ENCODE measurements around the gene HSF2BP.
"Not testable (repeated sequence)": the region's sequence is repeated elsewhere in the genome, so short reads cannot be mapped to it uniquely, and the experiment has no call there.

Gene HSF2BP

GRCh38 chr21:43494279-43495012 is 164.8 kb downstream of the HSF2BP start:
- not testable (repeated sequence) for H3K4me3 ChIP-seq (ENCODE audit: low read depth, low read length)

GRCh38 chr21:43493471-43493870 is 165.8 kb downstream of the HSF2BP start:
- DNase-seq (ENCODE audit: low read depth); H3K4me3 ChIP-seq (ENCODE audit: low read depth, low read length): not testable (repeated sequence)

More at GRCh38 chr21:43494279-43495012, 164.8 kb downstream of the HSF2BP start:
- not testable (repeated sequence) for DNase-seq (ENCODE audit: low read depth)

- DNase-seq (ENCODE audit: low read depth); H3K4me3 ChIP-seq (ENCODE audit: low read depth, low read length): not testable (repeated sequence)
Observed at GRCh38 chr21:43488235-43488634, 171.1 kb downstream of the HSF2BP start.

- H3K4me3 ChIP-seq (ENCODE audit: low read depth, low read length); DNase-seq (ENCODE audit: low read depth): not testable (repeated sequence)
Observed at GRCh38 chr21:43486051-43486450, 173.2 kb downstream of the HSF2BP start.

- DNase-seq (ENCODE audit: low read depth); H3K4me3 ChIP-seq (ENCODE audit: low read depth, low read length): not testable (repeated sequence)
Observed at GRCh38 chr21:43485016-43485415, 174.3 kb downstream of the HSF2BP start.

GRCh38 chr21:43479197-43479596 is 180.1 kb downstream of the HSF2BP start:
- not testable (repeated sequence) for DNase-seq (ENCODE audit: low read depth); H3K4me3 ChIP-seq (ENCODE audit: low read depth, low read length)

Data from choroid plexus epithelial cell (primary cell).